OCI-LY3 (cell line): ENCODE data around the gene NCBP3.

Source experiments
- CTCF ChIP-seq: fragments of 200-600, 300-600 bp; sonication (generic); IDR thresholded peaks from 2 replicates; pipeline ENCODE4 v1.5.1; 2014; ENCODE audit warnings: antibody characterized with exemption, low read length, low read depth
- EZH2phosphoT487 ChIP-seq: fragments of 200-600 bp; shearing (Covaris generic); IDR thresholded peaks from 2 replicates; pipeline ENCODE4 v1.6.1; 2018; ENCODE audit warnings: antibody characterized with exemption, mixed run types, low read depth

- TF ChIP-seq CTCF = no peak
- TF ChIP-seq EZH2phosphoT487 = no peak
These were observed 82.3 kb downstream of the NCBP3 start for GRCh38 chr17:3763777-3764170.
